IPS DF 19.7 (cell line): ENCODE measurements around the gene TMEM89.

Experiments used
- DNase-seq: peaks from one replicate; pipeline ENCODE4 v3.0.0-alpha.2; 2013; ENCODE audit warnings: low read depth, low spot score

TMEM89 gene

GRCh38 chr3:48614044-48614443 lies 7.5 kb downstream of the TMEM89 start:
- no peak for DNase-seq

GRCh38 chr3:48612309-48612708 lies 9.3 kb downstream of the TMEM89 start:
- DNase-seq: no peak

- DNase-seq: peak; percentile 76
Measured at GRCh38 chr3:48609088-48610005, 12.2 kb downstream of the TMEM89 start, which contains the start of gene UQCRC1. UQCRC1 (minus strand) TSS chr3:48609646; CDS start chr3:48609620, 26 bp downstream.

GRCh38 chr3:48607519-48607918 lies 14.1 kb downstream of the TMEM89 start:
- DNase-seq: no peak

GRCh38 chr3:48601622-48601994 lies 20.0 kb downstream of the TMEM89 start:
- DNase-seq: no peak

GRCh38 chr3:48600711-48601621 lies 20.6 kb downstream of the TMEM89 start:
- no peak for DNase-seq

- DNase-seq: no peak
Measured at GRCh38 chr3:48599509-48600285, 21.9 kb downstream of the TMEM89 start.

- no peak for DNase-seq
Measured at GRCh38 chr3:48599077-48599501, 22.5 kb downstream of the TMEM89 start.

GRCh38 chr3:48598323-48599076 lies 23.1 kb downstream of the TMEM89 start:
- DNase-seq: no peak

- no peak for DNase-seq
Measured at GRCh38 chr3:48597408-48597800, 24.2 kb downstream of the TMEM89 start.

- no peak for DNase-seq
Measured at GRCh38 chr3:48596676-48597407, 24.7 kb downstream of the TMEM89 start.

- DNase-seq: no peak
Measured at GRCh38 chr3:48596157-48596556, 25.4 kb downstream of the TMEM89 start.

GRCh38 chr3:48595526-48596121 lies 25.9 kb downstream of the TMEM89 start:
- peak; percentile 54 for DNase-seq

GRCh38 chr3:48595075-48595525 lies 26.5 kb downstream of the TMEM89 start, which contains the start of gene COL7A1:
COL7A1 (minus strand) TSS chr3:48595329; CDS start chr3:48595159, 170 bp downstream.
- DNase-seq: no peak

- DNase-seq: no peak
Measured at GRCh38 chr3:48594417-48595049, 27.0 kb downstream of the TMEM89 start.

- DNase-seq: no peak
Measured at GRCh38 chr3:48593337-48593736, 28.2 kb downstream of the TMEM89 start.

- no peak for DNase-seq
Measured at GRCh38 chr3:48592519-48593087, 29.0 kb downstream of the TMEM89 start.

- DNase-seq: no peak
Measured at GRCh38 chr3:48591886-48592518, 29.6 kb downstream of the TMEM89 start.
